LHCN-M2 (cell line): ENCODE data around the gene FRAS1. TPM values are rescaled to one million over a fixed set of nuclear protein-coding genes. Genes with fewer than 3 reads are reported as not detected.
"Not testable (repeated sequence)": the region's sequence is repeated elsewhere in the genome, so short reads cannot be mapped to it uniquely, and the experiment has no call there.

ENCODE experiments used
- DNase-seq: peaks from one replicate; pipeline ENCODE4 v3.0.0-alpha.2; 2012; ENCODE audit warnings: low read depth
- total RNA-seq: library from RNA; depleted of rRNA; stranded (reverse); fragments of >200 nt; gene quantifications from 2 replicates; pipeline ENCODE4 v1.2.3, GENCODE V29; 2014

Gene FRAS1
- total RNA-seq, 1 experiment from 2014 or later, result 3.0 TPM

DNA sequence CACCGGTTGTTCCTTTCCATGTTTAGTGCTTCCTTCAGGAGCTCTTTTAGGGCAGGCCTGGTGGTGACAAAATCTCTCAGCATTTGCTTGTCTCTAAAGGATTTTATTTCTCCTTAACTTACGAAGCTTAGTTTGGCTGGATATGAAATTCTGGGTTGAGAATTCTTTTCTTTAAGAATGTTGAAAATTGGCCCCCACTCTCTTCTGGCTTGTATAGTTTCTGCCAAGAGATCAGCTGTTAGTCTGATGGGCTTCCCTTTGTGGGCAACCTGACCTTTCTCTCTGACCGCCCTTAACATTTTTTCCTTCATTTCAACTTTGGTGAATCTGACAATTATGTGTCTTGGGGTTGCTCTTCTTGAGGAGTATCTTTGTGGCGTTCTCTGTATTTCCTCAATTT lies 218.3 kb downstream of the FRAS1 start:
- DNase-seq, result not testable (repeated sequence)

DNA sequence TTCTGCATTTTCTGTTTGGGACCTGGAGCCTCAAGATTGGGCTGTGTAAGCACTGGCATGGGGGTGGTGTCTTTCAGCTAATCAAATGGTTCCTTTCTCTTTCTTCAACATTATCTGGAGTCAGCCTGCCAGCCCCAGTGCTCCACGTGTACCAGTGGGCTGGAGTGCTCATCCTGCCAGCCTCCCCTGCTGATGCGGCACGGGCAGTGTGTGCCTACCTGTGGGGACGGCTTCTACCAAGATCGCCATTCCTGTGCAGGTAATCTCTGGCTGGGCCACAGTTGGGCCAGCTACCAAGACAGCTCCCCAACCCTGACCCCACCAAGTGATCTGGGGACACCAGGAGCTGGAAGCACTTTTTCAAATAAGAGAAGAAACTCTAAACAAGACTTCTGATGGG lies 229.2 kb downstream of the FRAS1 start:
- no peak for DNase-seq

DNA sequence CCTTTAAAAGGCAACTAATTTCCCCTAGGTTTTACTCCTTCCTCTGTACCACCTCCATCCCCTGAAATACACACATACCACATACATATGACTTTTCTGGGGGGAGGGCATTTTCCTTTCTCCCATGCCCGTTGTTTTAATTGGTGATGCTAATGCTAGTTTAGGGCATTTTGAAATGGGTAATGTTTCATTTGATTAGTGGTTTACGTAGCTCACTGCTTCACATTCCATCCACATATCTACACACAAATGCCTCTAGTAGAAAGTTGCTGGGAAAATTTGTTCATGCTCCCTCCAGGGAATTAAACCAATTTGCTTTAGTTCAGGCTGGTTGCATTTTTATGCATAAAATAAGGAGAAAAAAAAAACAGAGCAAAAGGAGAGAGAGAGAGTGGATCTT lies 231.2 kb downstream of the FRAS1 start:
- peak; percentile 24 for DNase-seq

DNA sequence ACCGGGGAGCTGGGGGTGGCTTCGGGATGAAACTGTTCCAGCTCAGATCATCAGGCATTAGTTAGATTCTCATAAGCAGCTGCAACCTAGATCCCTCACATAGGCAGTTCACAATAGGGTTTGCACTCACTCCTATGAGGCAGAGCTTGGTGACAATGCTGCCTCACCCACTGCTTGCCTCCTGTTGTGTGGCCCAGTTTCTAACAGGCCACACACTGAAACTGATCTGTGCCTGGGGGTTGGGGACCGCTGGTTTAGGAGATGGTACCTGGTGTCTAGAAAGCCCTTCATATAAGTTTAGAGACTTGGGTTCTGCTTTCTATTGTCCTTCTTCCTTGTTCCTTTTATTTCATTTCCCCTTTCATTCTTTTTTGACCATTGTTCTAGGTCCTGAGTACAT lies 234.2 kb downstream of the FRAS1 start:
- DNase-seq, result no peak

DNA sequence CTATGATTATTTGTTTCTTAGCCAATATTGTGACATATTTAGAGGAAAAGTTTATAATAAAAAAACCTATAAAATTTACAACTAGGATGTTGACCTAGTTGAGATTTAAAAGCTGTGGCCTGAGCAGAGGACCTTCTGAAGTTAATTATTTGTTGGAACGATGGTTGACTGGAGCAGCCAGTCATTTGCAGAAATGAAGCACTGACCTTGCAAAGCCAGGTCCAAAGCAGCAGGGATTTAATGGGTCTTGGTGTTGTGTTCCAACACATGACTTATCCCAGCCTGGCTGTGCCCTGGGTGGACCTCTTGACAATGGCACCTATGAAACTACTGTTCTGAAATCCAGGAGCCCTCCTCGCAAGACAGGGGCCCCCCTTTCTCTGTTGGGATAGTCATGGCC lies 235.2 kb downstream of the FRAS1 start:
- DNase-seq, result no peak

DNA sequence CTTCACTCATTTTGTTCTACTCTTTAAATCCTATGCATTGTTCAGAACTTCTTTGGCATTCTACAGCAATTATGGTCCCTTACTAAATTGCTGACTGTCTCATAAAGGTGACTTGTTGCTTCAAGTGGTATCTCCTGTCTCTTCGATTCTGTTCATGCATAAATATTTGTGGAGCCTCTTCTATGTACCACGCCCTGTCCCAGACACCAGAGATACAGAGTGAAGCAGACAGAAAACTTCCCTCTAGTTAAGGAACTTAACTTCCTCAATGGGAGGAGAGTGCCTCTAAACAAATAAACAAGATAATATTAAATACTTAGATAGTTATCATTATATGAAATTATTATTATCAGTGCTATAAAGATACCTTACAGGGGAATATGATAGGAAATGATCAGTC lies 235.7 kb downstream of the FRAS1 start:
- no peak for DNase-seq

DNA sequence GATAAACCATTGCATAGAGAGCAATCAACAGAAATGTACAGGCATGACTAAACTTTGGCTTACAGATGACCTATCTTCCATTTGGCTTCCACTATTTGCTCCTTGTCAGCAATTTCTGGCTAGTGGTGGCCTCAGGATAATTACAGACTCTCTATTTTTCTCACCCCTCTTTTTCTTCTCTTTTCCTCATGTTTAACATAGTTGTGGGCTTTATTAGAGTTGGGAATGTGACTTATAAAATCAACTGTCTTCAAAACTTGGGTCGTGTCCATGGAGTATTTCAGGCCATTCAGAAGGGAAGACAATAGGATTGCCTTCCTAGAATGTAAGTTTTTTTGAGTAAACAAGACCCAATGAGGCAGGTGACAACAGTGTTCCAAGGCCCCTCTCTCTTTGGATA lies 236.2 kb downstream of the FRAS1 start:
- peak; percentile 41 for DNase-seq

DNA sequence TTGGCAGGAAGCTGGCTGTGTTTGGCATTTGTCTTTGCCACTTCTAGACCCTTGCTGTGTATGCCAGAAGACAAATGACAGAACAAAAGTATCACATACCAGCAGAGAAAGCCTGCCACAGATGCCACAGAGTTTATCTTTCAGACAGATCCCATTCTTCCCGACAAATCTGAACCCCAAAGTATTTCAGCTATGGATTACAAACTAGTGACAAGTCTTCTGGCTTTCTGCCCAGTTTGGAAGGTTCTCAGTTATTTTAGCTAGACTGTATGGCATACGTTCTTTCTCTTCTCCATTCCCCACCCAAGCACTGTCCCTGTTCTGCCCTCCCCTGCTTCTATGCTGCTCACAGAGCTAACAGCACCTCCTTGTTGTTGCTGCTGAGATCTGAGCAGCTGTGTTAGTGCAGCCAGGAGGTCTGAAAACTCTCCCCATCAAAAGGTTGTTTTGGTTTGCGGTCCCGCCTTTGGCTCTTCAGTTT lies 236.7 kb downstream of the FRAS1 start:
- peak; percentile 91 for DNase-seq

DNA sequence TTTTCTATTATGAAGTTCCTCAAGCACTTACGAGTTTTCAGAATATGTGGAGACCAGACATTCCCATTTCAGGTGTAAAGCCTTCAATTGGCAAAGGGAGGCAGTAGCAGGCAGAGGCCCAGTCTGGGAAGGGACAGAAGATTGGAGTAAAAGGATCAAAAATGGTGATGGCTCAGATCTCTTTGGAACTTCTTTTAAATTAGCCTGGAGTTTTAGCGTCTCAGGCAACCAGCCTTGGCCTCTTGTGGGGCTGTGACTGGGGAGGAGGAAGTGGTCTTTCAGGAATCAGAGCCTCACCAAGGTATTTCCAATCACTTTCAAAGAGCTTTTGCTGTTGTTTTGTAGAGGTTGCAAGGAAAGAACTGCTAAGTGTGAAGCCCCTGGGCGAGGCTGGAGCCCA lies 239.1 kb downstream of the FRAS1 start:
- no peak for DNase-seq

DNA sequence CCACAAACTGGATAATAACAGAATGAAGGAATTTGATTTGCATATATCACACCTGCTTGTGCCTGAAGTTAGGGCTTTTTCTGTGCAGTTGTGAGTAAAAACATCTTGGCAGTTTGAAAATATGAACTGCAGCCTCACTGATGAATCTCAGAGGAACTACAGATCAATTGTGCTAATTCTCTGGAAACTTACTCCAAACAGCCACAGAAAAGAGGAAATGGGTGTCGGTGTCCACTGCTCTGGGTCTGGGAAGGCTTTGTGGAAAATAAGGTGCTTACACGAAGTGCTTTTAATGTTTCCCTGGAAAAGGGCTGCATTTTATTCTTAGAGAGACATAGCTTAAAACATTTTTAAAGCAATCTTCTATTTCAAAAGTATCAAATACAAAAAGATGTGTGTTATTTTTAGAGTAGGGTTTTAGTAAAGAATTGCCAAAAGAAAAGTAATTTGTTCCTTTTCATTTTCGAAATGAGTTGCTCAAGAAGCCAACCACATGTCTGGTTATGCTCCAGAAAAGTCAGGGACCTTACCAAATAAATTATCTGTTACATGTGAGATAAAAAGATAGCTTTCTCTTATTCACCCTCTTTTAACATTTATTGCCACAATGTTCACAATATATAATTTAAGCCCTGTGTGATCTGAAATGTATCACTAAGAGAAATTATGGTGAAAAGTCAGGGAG lies 240.1 kb downstream of the FRAS1 start:
- no peak for DNase-seq

DNA sequence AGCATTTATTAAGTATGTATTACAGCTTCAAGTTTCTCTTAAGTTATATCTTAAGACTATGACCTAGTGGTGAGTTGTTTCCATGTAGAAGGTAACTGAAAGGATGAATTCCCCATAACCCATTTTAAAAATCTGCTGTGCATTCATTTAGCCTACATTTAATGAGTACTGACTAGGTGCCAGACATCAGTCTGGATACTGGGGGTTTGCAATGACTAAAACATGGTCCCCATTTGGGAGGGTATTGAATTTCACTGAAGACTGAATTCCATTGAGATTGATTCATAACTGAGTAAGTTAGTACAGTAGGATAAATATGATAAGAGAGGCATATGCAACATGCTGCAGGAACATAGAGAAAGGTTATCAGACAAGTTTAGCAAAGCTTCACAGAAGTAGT lies 241.5 kb downstream of the FRAS1 start:
- DNase-seq, result peak; percentile 43

DNA sequence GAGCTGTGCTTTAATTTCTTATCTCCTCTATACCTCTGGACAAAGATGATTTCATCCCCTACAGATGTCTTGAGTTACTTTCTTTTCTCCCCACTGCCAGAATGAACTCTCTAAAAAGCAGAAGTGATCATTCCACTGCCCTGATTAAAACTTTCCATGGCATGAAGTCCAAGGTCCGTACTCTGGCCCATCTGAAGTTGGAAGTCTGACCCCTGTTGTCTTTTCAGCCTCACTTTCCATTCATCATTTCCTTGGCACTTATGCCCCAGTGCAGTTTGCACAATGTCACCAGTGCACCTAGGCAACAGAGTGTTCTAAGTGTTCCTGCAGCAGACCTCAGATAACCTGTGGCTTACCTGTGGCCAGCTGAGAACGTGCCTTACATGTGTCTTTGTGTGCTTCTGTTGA lies 242.4 kb downstream of the FRAS1 start:
- no peak for DNase-seq

DNA sequence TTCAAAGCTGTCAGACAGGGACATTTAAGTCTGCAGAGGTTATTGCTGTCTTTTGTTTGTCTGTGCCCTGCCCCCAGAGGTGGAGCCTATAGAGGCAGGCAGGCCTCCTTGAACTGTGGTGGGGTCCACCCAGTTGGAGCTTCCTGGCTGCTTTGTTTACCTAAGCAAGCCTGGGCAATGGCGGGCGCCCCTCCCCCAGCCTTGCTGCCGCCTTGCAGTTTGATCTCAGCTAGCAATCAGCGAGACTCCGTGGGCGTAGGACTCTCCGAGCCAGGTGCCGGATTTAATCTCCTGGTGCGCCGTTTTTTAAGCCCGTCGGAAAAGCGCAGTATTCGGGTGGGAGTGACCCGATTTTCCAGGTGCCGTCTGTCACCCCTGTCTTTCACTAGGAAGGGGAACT lies 250.1 kb downstream of the FRAS1 start:
- DNase-seq, result not testable (repeated sequence)

DNA sequence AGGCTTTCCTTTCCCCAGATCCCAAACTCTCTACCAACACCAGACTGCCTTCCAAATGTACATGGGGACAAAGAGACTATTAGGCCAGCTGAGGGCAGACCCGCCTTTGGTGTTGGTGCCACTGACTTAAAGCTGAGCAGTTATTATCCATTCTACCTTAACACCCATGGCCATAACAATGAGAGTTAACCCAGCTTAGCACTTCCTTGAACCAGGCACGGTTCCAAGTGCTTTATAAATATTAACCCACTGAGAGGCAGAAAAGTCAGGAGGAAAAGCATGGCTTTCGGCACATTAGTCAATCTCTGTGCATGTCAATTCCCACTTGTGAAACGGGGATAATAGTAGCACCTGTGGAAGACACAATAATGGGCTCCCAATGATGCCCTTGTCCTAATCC lies 251.4 kb downstream of the FRAS1 start:
- DNase-seq, result no peak

DNA sequence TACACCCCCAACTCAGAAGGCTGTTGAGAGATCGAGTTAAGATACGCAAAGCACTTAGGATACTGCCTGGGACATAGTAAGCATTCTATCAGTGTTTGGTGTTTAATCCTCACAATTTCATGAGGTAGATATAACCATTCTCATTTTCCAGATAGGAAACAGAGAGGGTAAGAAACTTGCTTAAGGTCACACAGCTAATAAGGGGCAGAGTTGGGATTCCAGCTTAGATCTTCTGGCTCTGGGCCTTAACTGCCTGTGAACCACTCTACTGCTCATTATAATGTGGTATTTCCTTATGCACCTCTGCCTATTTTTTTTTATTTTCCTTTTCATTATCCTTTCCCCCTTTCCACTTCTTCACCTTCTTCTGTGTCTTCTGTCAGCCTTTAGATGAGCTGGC lies 252.2 kb downstream of the FRAS1 start:
- DNase-seq, result no peak

DNA sequence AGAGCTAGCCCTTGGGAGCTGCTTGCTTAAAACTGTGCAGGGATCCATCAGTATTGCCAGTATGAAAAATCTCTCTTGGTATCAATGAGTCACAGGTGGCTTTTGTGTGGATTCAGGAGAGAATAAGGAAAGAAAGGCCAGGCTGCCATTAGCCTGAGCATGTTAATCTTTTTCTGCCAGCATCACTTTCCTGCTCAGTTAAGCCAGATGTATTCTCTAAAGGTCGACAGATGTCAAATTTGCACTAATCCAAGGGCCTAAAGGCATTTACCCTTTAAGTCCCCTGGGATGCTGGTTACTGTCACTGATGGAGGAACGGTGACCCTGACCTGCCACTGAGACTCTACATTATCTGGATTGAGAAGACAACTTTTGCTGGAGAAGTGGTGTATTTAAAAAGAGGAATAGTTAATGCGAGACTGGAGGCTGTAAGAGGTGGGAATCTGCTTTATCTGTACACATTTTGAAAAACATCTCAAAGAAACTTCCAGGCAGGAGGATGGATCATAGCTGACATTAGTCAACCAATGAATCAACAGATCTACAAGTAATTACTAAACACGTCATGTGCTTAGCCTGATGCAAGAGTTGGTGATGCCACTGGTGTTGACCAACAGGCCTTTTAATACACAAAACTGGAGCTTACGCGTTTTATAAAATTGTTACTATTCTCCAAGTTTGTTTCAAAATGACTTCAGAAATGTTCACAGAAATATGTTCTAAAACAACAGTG lies 253.1 kb downstream of the FRAS1 start:
- peak; percentile 32 for DNase-seq

DNA sequence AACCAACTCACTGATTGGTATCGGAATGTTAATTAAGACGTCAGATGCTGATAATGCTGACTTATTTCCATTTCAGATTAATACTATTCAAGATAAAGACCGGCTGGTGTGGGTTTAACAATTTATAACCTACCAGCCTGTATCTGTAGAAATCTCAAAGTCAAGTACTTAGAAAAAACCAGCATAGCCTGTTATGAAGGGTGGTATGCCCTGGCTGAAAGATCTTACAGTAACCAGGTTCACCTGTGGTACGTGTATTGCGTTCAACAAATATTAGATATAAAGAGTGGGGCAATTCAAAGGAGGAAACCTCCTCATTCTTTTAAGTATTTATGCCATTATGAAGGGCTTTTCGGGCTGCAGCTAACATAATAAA lies 253.6 kb downstream of the FRAS1 start:
- no peak for DNase-seq

DNA sequence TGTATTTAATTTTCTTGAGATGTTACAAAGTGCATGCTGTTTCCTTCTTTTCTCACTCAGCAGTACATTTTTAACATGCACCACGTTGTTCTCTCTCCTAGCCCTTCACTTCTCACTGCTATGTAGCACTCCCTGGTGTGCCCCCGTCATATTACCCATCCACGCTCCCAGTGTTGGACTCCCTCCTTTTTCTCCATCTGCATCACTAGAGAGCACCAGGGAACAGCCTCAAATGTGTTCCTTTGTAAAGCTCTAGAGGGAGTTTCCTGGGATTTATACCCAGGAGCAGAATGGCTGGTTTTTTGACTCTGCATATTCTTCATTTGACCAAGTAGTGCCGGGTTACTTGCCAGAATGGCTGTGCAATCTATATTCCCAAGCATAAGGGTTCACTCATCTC lies 254.2 kb downstream of the FRAS1 start:
- no peak for DNase-seq

DNA sequence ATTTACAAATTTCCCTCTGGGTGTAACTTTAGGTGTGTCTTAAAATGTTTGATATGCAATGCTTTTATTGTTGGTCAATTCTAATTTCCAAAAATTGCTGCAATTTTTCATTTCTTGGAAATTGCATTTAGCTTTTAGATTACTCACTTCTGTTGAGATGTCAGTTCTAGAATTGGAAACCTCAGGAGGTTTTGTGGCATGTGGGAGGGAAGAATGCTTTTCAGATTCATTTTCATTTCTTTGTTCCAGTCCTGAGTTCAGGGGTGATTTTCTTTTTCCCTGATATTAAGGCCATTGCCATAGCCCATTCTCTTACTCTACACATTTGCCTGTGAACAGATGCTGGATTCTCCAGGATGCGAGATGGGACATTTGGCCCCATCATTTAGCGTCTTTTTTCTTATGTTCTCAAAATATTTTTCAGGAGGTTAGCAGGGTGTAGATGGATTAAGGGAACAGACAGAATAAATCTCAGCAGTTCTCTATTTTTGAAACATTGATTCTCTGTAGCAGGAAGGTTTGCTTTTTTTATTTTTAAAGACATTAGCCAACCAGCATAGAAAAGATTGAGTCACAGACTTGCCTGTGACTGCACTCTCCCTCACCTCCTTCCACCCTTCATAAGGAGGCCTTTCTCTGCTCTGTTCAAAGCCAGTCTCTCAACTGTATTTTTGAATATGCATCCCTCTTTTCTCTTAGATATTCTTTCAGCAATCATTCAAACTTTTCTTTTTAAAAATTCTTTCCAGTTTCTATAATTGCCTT lies 256.0 kb downstream of the FRAS1 start:
- DNase-seq, result no peak

DNA sequence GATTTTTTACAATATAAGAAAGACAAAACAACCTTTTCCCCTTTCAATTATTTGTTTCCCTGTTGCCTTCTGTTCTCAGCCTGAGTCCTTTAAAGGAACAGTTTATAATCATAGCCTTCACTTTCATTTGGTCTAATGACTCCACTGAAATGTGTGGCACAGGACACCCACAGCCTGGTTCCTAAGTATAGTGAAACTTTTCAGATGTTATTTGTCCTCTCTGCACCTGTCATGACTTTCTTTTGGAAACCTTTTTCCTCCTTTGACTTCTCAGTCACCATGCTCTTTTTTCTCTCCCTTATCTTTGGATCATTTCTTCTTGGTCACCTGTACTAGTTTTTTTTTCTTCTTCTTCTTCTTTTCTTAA lies 256.6 kb downstream of the FRAS1 start:
- no peak for DNase-seq

DNA sequence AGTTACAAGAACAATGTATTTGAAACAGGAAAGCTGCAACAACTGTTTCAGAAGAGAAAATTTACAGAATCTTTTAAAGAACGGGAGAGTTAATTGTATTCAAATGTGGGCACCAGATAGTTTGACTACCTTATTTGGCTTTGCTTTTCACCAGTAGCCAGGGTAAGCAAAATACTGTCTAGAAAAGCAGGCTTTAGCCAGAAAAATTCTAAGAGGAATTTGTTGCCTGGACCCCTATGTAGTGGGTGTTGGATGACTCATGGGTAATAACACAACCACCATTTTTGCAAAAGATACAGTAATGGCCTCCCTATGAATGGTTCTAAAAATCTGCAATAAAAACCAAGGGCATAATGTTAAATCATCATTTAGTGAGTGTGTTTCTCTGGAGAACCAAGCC lies 261.0 kb downstream of the FRAS1 start:
- no peak for DNase-seq

DNA sequence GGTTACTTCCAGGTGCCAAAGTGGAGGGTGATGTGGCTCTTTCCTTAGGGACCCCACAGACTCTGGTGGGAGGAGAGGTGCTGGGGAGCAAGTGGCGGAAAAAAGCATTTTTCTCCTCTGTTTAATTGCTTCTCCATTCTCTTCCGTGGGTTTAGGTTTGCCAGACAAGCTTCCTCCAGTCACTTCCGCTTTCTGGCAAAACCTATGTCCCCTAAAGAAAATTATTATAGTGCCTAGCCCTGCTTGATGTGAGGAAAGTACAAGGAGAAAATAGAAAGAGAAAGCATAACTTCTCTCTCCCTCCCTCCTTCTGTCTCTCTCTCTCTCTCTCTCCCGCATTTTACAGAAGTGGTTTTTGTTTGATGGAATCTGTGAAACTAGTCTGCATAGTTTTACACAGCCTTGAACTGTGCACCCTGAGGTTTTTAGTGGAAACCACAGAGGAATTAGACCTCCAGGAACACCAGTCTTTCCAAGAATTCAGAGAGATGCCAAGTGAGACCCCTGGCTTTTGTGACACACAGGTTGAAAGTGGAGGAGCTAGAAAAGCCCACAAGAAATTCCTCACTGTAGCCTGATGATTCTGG lies 263.3 kb downstream of the FRAS1 start:
- DNase-seq, result no peak
